GM20000 (cell line): ENCODE results near the gene FLT4.

Source experiments
- DNase-seq: peaks from one replicate; pipeline ENCODE4 v3.0.0; 2012; ENCODE audit warnings: low spot score
- CTCF ChIP-seq: IDR thresholded peaks from 2 replicates; pipeline ENCODE4 v1.5.1; 2012; ENCODE audit warnings: mild to moderate bottlenecking, control low read depth; ENCODE audit errors: extremely low read depth, missing control alignments

The FLT4 gene

GRCh38 chr5:180644129-180644824, 5.1 kb downstream of the FLT4 start:
- TF ChIP-seq CTCF: no peak
- DNase-seq: no peak

- DNase-seq: no peak
- no peak for TF ChIP-seq CTCF
Measured at GRCh38 chr5:180643191-180643851, 6.1 kb downstream of the FLT4 start.

- no peak for TF ChIP-seq CTCF
- no peak for DNase-seq
Measured at GRCh38 chr5:180642779-180643178, 6.6 kb downstream of the FLT4 start.

- TF ChIP-seq CTCF: no peak
- no peak for DNase-seq
Measured at GRCh38 chr5:180642181-180642775, 7.1 kb downstream of the FLT4 start.

- DNase-seq: no peak
- no peak for TF ChIP-seq CTCF
Measured at GRCh38 chr5:180641566-180641900, 7.9 kb downstream of the FLT4 start.

GRCh38 chr5:180640861-180641565, 8.4 kb downstream of the FLT4 start:
- TF ChIP-seq CTCF: no peak
- DNase-seq: no peak

GRCh38 chr5:180640611-180640860, 8.9 kb downstream of the FLT4 start:
- DNase-seq: no peak
- TF ChIP-seq CTCF: no peak
